ENCODE results near the gene CYB5B.

CYB5B gene

DNA sequence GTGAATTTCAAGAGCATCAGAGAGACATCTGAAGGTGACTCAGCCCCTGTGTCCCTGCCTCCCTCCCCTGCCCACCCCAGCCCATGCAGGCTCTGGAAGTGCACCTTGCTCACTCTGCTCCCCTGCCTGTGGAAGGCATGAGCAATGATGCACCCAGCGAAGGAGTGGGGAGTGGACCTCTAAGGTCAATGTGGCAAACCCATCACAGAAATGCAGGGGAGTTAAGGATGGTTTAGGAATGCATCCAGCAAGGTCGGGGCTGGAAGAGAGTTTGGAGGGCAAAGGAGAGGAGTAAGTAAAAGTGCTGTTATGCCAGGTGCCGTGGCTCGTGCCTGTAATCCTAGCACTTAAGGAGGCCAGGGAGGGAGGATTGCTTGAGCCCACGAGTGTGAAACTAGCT is 61.9 kb downstream of the CYB5B start:
- no peak for DNase-seq (ENCODE audit: low spot score)

DNA sequence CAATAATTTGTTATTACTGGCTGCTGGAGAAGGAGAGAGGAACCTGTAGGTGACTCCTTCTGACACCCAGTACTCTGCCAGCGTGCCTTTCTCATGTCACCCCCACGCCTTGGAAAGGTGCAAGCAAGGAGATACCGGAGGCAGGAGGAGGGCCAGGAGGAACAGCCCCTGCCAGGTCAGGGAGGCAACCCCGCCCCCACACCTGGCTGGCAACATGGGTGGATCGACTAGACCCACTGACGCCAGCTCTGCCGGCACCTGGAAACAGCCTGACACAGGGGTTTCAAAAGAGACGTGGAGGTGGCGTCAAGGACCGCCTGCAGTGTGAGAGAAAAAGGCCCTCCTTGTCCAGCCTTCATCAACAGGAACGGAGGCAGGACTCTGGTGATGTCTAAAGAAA is 62.3 kb downstream of the CYB5B start:
- no peak for DNase-seq (ENCODE audit: low spot score)

DNA sequence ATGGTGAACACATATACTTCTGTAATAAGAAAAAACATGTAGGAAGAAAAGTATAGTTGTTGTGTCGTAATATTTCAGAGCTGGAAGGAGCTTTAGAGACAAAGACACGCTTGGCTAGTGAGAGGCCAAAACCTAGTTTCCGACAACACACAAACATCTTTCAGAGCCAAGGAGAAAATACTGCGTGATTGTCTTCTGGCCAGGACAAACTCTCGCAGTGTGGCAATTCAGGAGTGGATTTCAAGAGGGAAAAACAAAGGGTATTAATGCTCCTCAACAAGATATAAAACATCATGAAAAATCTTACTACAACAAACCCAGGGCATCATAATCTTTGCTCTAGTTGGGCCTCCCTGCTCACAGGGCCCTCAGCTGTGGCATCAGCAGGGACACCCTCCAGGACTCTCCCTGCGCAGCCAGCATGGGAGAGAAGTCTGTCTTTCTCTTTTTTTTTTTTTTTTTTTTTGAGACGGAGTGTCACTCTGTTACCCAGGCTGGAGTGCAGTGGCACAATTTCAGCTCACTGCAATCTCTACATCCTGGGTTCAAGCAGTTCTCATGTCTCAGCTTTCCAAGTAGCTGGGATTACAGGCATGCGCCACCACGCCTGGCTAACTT is 66.4 kb downstream of the CYB5B start:
- DNase-seq (ENCODE audit: low spot score) = no peak

DNA sequence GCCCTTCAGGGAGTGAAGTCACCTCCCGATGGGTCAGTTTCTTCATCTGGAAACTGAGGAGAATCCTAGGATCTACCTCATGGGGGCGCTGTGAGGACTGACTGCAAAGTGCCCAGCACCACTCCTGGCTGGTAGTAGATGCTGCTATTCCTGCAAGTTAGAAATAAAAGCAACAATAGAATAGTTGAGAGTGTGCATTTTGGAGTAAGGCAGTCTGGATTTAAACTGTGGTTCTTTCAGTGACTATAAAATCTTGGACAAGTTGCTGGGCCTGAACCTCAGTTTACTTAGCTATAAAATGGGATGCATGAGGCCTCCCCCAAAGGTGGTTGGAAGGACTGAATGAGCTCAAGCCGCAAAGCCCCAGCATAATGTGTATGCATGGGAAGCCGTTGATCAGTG is 70.6 kb downstream of the CYB5B start:
- peak; percentile 16 for DNase-seq (ENCODE audit: low spot score)

DNA sequence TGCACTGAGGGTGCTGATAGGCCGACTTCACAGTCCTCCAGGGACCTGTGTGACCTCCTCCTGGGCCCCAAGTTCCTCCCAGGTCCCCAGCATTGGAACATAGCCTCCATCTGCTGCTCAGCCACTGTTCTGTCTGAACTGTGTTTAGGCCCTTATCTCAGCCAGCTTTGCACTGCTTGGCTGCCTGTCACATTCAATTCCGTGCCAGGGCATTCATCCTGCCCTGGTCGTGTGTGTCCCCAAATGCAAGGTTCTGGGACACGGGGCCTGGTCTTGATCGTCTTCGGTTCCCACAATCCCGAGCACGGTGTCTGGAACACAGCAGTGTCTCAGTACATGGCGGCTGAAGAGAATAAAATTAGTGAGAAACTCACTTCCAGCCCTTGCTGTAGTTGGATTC is 71.4 kb downstream of the CYB5B start:
- DNase-seq (ENCODE audit: low spot score) = no peak

DNA sequence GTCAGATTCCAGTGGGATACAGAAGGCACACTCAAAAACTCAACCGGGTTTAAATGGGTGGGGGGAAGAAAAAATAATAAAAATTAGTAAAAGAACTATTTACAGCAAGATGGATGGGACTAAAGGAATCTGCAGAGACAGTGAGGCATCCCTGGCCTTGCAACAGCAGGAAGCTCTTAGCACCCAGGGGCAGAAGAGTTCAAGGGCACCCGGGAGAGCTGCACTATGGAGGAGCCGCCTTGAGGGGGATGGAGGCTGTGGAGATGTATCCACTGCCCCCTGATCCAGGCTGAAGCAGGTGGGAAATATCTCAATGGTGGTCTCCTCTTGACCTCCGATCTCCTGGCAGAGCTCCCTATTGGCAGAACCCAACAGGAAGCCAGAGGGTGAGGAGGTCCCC is 72.0 kb downstream of the CYB5B start:
- no peak for DNase-seq (ENCODE audit: low spot score)

DNA sequence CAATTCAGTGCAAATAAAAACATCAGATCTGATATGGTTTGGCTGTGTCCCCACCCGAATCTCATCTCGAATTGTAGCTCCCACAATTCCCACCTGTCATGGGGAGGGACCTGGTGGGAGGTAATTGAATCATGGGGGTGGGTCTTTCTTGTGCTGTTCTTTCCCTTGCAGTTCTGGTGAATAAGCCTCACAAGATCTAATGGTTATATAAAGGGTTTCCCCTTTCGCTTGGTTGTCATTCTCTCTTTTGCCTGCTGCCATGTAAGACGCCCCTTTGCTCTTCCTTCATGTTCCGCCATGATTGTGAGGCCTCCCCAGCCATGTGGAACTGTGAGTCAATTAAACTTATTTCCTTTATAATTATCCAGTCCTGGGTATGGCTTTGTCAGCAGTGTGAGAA is 72.5 kb downstream of the CYB5B start:
- DNase-seq (ENCODE audit: low spot score) = no peak

DNA sequence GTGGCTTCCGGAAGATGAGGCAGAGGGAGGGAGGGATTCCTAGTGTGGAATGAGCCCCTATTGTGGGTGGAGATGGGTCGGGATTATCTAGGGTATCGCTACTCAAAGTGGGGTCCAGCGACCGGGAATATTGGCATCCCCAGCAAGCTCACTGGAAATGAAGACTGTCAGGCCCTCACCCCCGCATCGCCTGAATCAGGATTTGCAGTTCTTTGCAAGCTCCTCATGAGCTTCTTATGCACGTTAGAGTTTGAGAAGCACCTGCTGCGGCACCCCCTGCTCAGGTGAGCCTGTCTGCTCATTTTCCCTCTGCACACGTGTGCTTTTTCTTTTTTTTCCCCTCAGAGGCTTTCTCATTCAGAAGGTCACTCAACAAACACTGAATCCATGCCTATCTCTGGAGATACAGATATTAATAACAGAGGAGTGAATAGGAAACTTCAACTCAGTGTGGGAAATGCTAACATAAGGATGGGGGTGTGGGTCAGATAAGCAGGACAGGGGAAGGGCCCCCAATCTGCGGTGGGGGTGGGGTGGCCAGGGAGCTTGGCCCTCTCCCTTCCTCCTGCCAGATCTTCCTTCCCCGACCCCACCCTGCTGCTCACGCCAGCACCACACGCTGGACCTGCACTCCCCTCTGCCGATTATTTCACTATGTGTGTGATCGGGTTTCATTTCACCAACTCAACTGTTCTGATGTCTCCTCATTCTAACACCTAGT is 73.6 kb downstream of the CYB5B start:
- no peak for DNase-seq (ENCODE audit: low spot score)

DNA sequence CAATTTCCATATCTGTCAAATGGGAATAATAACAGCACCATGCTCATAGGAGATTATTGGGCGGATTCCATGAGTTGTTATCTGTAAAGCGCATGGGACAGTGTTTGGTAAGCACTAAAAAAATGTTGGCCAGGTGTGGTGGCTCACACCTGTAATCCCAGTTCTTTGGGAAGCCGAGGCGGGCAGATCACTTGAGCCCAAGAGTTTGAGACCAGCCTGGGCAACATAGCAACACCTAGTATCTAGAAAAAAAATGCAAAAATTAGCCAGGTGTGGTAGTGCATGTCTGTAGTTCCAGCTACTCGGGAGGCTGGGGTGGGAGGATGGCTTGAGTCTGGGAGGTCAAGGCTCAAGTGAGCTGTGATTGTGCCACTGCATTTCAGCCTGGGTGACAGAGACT is 74.5 kb downstream of the CYB5B start:
- no peak for DNase-seq (ENCODE audit: low spot score)

DNA sequence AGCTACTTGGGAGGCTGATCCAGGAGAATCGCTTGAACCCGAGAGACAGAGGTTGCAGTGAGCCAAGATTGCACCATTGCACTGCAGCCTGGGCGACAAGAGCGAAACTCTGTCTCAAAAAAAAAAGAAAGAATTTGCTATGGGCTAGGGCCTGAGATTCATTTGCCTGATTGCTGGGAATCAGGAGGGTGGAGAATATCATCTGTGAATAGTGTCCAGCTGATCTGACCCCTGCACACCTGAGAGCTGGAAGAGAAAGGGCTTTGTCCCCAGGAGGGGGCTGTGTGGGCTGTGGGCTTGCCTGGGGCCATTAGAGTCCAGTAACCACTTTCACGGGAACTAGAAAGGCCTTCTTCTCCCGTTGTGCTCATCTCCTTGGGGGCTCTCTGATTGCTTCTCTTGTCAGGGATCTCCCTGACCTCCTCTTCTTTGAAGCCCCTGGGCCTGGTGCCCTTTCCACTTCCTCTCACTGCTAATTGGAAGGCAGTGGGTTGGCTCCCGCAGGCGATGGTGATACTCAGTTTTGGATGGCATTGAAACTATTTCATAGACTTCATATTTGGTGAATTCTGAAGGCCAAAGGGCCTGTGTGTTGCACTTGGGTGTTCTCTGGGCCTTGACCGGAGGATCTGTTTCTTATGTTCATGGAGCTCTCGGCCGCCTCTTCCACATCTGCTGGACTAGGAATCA is 75.3 kb downstream of the CYB5B start:
- no peak for DNase-seq (ENCODE audit: low spot score)

DNA sequence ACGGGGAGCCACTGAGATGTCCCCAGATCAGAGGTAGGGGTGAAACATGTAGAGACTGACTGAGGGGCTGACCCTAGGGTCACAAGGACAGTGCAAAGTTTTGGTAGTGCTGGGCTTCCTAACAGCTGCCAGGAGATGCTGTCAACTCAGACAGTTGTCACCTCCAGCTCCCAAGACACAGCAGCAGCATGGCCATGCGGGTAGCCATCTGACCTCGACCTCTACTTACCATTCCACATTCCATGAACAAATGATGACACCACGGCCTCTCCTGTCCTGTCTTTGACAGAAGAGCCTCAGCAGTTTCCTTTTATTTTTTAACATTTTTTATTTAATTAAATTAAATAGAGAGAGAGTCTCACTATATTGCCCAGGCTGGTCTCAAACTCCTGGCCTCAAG is 76.1 kb downstream of the CYB5B start:
- no peak for DNase-seq (ENCODE audit: low spot score)

DNA sequence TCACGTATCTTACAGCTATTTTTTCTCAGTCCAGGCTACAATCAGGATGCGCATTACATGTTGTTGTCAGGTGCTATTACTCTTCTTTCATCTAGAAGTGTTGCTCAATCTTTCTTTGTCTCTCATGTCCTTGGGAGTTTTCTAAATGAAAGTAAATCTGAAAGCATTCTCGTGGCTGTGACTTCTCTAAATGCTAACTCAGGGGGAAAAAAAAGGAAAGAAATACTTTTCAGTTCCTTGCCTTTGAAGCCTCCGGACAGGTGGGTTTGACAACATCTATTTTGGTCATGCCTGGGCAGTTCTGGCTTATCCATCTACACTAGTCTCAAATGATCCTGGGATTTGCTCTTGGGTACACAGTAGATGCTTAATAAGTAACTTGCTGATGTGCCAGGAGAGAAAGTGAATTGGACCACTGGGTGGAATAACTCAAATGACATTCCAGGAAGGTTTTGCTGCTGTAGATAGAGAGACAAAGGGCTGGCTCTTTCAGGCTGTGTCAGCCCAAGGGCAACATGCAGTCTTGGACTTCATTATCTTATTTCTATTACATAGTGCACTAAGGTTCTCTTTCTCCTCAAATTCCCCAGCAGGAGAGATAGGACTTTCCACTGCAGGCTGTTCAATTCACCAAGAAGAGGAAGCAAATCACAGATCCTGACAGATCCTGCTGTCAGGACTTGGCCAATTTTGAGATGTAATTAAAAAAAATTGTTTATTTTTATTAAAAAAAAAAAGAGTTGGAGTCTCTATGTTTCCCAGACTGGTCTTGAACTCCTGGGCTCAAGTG is 77.7 kb downstream of the CYB5B start:
- DNase-seq (ENCODE audit: low spot score) = no peak

DNA sequence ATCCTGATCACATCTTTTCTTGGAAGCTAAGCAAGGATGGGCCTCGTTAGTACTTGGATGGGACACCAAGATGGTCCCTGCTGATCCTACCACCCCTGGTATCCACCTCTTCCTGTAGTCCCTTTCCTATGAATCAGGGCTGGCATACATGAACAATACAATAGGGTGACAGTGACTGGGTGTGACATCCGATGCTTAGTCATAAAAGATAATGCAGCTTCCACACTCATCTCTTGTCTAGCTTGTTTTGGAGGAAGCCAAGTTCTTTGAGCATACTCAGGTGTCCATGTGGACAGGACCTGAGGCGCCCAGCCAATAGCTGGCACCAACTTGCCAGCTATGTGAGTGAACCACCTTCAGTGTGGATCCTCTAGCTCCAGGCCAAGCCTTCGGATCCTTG is 78.8 kb downstream of the CYB5B start:
- DNase-seq (ENCODE audit: low spot score) = no peak

DNA sequence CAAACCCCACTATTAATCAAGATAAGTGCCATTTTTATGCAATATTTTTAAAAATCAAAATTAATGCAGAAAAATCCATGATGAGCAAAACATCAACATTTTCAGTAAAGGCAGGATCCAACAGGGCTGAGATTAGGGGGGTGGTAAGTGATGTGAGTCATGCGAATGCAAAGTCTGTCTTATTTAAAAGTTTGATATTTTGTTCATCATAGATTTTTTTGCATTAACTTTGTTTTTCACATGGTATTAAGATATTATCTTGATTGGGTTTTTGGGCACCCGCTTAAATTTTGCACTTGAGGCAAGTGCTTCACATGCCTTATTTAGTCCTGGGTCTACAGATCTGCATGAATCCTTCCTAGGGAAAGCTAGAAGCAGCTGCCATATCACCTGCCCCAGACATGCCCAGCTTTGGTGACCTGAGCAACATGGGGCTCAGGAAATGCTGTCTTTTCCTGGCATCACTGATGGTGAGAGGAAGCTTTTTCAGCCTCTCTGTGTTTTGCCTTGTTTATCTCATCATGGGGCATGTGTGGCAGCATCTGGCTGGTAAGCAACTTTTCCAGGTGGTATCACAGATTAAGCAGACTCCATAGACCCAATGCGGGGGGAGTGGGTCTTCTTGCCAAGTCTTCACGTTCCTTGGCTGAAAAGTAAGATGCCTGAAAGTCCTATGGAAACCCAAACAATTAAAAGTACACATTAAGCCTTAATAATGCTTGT is 83.8 kb downstream of the CYB5B start:
- DNase-seq (ENCODE audit: low spot score) = no peak

DNA sequence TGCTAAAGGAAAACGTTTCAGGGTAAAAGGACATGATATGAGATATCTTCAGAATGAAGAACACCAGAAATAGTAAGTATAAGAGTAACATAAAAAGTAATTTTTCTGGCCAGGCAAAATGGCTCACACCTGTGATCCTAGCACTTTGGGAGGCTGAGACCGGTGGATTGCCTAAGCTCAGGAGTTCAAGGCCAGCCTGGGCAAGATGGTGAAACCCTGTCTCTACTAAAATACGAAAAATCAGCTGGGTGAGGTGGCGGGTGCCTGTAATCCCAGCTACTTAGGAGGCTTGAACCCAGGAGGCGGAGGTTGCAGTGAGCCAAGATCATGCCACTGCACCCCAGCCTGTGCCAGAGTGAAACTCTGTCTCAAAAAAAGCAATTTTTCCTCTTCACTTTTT is 84.7 kb downstream of the CYB5B start:
- DNase-seq (ENCODE audit: low spot score) = no peak

DNA sequence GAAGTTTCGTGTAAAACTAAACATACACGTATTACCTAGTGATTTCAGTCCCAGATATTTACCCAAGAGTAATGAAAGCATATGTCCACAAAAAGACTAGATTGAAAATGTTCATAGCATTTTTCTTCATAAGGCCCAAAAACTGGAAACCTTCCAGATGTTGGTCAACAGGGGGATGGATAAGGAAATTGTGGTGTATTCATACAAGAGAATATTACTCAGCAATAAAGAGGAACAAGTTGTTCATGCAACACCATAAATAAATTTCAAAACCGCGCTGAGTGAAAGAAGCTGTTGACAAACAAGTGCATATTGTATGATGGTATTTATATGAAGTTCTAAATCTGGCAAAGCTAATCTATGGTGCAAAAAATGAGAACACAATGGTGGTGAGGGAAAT is 87.2 kb downstream of the CYB5B start:
- no peak for DNase-seq (ENCODE audit: low spot score)

DNA sequence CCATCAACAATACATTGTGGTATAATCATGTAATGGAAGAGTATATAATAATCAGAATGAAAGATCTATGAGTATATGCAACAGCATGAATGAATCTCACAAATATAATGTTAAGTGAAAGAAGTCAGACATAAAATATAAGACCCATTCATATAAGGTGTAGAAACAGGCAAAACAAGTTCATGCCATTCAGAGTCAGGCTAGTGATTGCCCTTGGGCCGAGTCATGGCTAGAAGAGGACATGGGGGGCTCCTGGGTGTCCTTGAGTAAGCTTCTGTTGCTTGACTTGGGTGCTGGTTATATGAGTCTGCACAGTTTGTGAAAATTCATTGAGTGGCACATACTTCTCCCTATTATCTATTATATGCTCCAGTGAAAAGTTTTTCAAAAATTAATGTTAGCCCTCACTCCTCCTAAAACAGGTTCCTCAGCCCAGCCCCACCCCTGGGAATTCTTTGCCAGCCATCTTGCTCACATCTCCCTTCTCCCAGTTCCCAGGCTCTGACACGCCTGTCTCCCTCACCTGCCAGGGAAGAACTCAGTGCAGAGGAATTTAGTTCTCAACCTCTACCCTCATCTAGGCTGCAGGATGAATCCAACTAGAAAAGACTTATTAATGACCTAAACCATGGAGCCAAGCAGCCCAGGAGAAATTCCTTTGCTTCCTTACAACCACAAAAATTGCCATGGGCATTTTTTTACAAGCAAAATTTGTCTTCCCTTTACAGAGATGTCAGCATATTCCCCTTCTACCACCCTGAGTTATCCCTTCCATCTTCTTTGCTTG is 89.0 kb downstream of the CYB5B start:
- no peak for DNase-seq (ENCODE audit: low spot score)

DNA sequence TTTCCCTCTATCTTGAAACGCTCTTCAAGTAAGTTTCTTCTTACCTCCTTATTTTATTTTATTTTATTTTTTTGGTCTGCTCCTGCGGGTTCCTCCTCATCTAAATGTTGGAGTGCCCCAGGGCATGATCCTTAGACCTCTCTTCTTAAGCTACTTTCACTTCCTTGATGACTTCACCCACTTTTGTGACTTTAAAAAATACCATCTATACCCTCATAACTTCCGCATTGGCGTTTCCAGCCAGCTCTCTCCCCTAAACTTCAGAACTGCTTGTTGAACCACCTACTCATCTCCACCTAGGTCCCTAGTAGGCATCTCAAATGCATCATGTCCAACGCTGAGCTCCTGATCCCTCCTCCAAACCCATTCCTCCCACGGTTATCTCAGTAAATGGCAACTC is 89.9 kb downstream of the CYB5B start:
- no peak for DNase-seq (ENCODE audit: low spot score)
